ENCODE data around the gene CIDEA. TPM values are rescaled to one million over a fixed set of nuclear protein-coding genes. Genes with fewer than 3 reads are reported as not detected.

Gene CIDEA
- total and polyA plus RNA-seq, 2 donors (not counting 1 experiment from before 2014, with no cell fraction given) = not detected

- H3K4me1 Mint-ChIP-seq = peaks cover 8% of the 10 kb centered on the region
- Histone ChIP-seq H3K9me3 (ENCODE audit: control extremely low read depth in 1 of 3, control insufficient read depth in 2 of 3, insufficient read depth in 1 of 3, low read length in 2 of 3) (peaks cover 0 to 5% (median 0%) of the 10 kb centered on the region in 3 donors), H3K27ac (ENCODE audit: low read length in 2 of 2) (no peak overlapping the region), H3K4me3 (ENCODE audit: control extremely low read depth in 1 of 5, extremely low read depth in 1 of 5, insufficient read depth in 1 of 5, low read depth in 2 of 5, low read length in 4 of 5) (no peak overlapping the region), H4K20me1 (ENCODE audit: control insufficient read depth, insufficient read depth, low read length, poor library complexity, severe bottlenecking) (no peaks in the 10 kb centered on the region), H3K4me1 (ENCODE audit: control insufficient read depth in 2 of 2, insufficient read depth in 2 of 2, low read length in 2 of 2) (peaks cover 14% of the 10 kb centered on the region in 2 donors), H3K36me3 (replicated peaks in 1 of 2; ENCODE audit: control extremely low read depth in 1 of 2, control insufficient read depth in 1 of 2, extremely low read depth in 1 of 2, insufficient read depth in 2 of 2, low read length in 1 of 2) (no peaks in the 10 kb centered on the region), H3K79me2 (ENCODE audit: control insufficient read depth, insufficient read depth, low read length) (no peaks in the 10 kb centered on the region), H3K4me2 (replicated peaks; ENCODE audit: low read depth, low read length, poor library complexity, severe bottlenecking) (no peak overlapping the region), H3K9ac (ENCODE audit: low read length) (no peak overlapping the region), H2AFZ (ENCODE audit: insufficient read depth, low read depth, low read length, poor library complexity, severe bottlenecking) (no peak overlapping the region), H3K27me3 (replicated peaks in 1 of 4; ENCODE audit: control extremely low read depth in 1 of 4, control insufficient read depth in 3 of 4, insufficient read depth in 4 of 4, low read length in 3 of 4) (peaks cover 0 to 31% (median 11%) of the 10 kb centered on the region in 4 experiments)
- POLR2A ChIA-PET = no interaction called here
- TF ChIP-seq CTCF (IDR thresholded peaks at IDR 0.05) = no peak
- TF ChIP-seq EZH2 (IDR thresholded peaks at IDR 0.05; ENCODE audit: borderline replicate concordance, insufficient read depth, low read depth, low read length, poor library complexity, severe bottlenecking) = no peak
- WGBS (ENCODE audit: insufficient coverage) = no CpG with 5 or more reads among the region's 1 CpG
- ATAC-seq (ENCODE audit: low read depth) (no peak), DNase-seq (no peak)
- H3K9me3 Mint-ChIP-seq (ENCODE audit: insufficient read depth) = no peaks in the 10 kb centered on the region
- intact Hi-C loops (cut with micrococcal nuclease) = no loop called here
- no peak overlapping the region for H3K27ac Mint-ChIP-seq
- no peak overlapping the region for H3K4me3 Mint-ChIP-seq
- CTCF ChIA-PET = interaction anchor here (0.5 to 1.1 kb wide), 2 partner anchors 400 to 651 kb away, joined by 3 read pairs; no protein-coding TSS in a partner anchor
- peaks cover 26% of the 10 kb centered on the region for H3K27me3 Mint-ChIP-seq
Observed at GRCh38 chr18:12283666-12284065, 29.5 kb downstream of the CIDEA start.

- Mint-ChIP-seq H3K4me3 (no peak overlapping the region), H3K27ac (no peak overlapping the region), H3K27me3 (peaks cover 46% of the 10 kb centered on the region), H3K4me1 (peaks cover 8% of the 10 kb centered on the region), H3K9me3 (ENCODE audit: insufficient read depth) (no peaks in the 10 kb centered on the region)
- CTCF ChIA-PET = interaction anchor here (1.9 kb wide), 1 partner anchor 15 kb away, joined by 5 read pairs; no protein-coding TSS in a partner anchor
- DNase-seq = no peak
- WGBS (ENCODE audit: insufficient coverage) = 27% methylated on average over 37 of the region's 37 CpGs
- Histone ChIP-seq H3K9ac (ENCODE audit: low read length) (no peak overlapping the region), H3K4me2 (replicated peaks; ENCODE audit: low read depth, low read length, poor library complexity, severe bottlenecking) (peak overlapping the region; percentile 66), H3K4me3 (ENCODE audit: control extremely low read depth in 1 of 5, extremely low read depth in 1 of 5, insufficient read depth in 1 of 5, low read depth in 2 of 5, low read length in 4 of 5) (peak overlapping the region in 1 of 5 experiments; percentile 27), H3K4me1 (ENCODE audit: control insufficient read depth in 2 of 2, insufficient read depth in 2 of 2, low read length in 2 of 2) (peaks cover 14% of the 10 kb centered on the region in 2 donors), H3K9me3 (ENCODE audit: control extremely low read depth in 1 of 3, control insufficient read depth in 2 of 3, insufficient read depth in 1 of 3, low read length in 2 of 3) (peaks cover 0 to 5% (median 0%) of the 10 kb centered on the region in 3 donors), H3K79me2 (ENCODE audit: control insufficient read depth, insufficient read depth, low read length) (no peaks in the 10 kb centered on the region), H3K36me3 (replicated peaks in 1 of 2; ENCODE audit: control extremely low read depth in 1 of 2, control insufficient read depth in 1 of 2, extremely low read depth in 1 of 2, insufficient read depth in 2 of 2, low read length in 1 of 2) (no peaks in the 10 kb centered on the region), H3K27me3 (replicated peaks in 1 of 4; ENCODE audit: control extremely low read depth in 1 of 4, control insufficient read depth in 3 of 4, insufficient read depth in 4 of 4, low read length in 3 of 4) (peaks cover 0 to 43% (median 15%) of the 10 kb centered on the region in 4 experiments), H3K27ac (ENCODE audit: low read length in 2 of 2) (no peak overlapping the region), H4K20me1 (ENCODE audit: control insufficient read depth, insufficient read depth, low read length, poor library complexity, severe bottlenecking) (no peaks in the 10 kb centered on the region), H2AFZ (ENCODE audit: insufficient read depth, low read depth, low read length, poor library complexity, severe bottlenecking) (peak overlapping the region; percentile 50)
- no peak for ATAC-seq (ENCODE audit: low read depth)
- TF ChIP-seq CTCF (IDR thresholded peaks at IDR 0.05) = no peak
- TF ChIP-seq EZH2 (IDR thresholded peaks at IDR 0.05; ENCODE audit: borderline replicate concordance, insufficient read depth, low read depth, low read length, poor library complexity, severe bottlenecking) = no peak
- intact Hi-C loops (cut with micrococcal nuclease) = no loop called here
- POLR2A ChIA-PET = no interaction called here
Observed at GRCh38 chr18:12287131-12287681, 33.0 kb downstream of the CIDEA start.

Data from B cell (primary cell).